ENCODE data around the gene POLR2A. TPM values are rescaled to one million over a fixed set of nuclear protein-coding genes. Genes with fewer than 3 reads are reported as not detected.

Gene POLR2A
- total and polyA plus RNA-seq, 2 of the 13 experiments (the other 11 are each of a cell fraction or from before 2014, with no cell fraction given) = 17.8 to 18.3 TPM

GRCh38 chr17:7460850-7461660 is 23.1 kb upstream of the POLR2A start (continued):
- TF ChIP-seq ARID5B (CRISPR knock-in tag; IDR thresholded peaks at IDR 0.05) = no peak

GRCh38 chr17:7462474-7463371 is 21.4 kb upstream of the POLR2A start:
- BruUV-seq (replicated peaks) = no TSS peak
- in situ Hi-C loops (cut with HindIII; ENCODE audit: extremely low pct_ligation_motif_present, low pct_unique_long_range_greater_than_20kb) (no loop called here), intact Hi-C loops (cut with micrococcal nuclease; ENCODE audit: unreplicated experiment) (no loop called here)
- no peak overlapping the region for H3K4me2 ChIP-seq (ENCODE audit: low read depth, low read length)
- TF ChIP-seq AGO2 (optimal IDR thresholded peaks at IDR 0.05; ENCODE audit: low read depth, low read length) (peak; percentile 57), POLR2AphosphoS2 (IDR thresholded peaks at IDR 0.05; ENCODE audit: low read depth, low read length) (no peak), ZNF446 (CRISPR knock-in tag; IDR thresholded peaks at IDR 0.05) (no peak), HIC2 (CRISPR knock-in tag; IDR thresholded peaks at IDR 0.05; ENCODE audit: low read depth) (no peak), ZNF225 (CRISPR knock-in tag; IDR thresholded peaks at IDR 0.05) (no peak), ZNF263 (CRISPR knock-in tag; IDR thresholded peaks at IDR 0.05) (peak; percentile 47; the same call in 1 of the 2 replicates), ZKSCAN1 (IDR thresholded peaks at IDR 0.05; ENCODE audit: low read length) (no peak), RBM22 (optimal IDR thresholded peaks at IDR 0.05; ENCODE audit: low read length) (peak; percentile 65), ZBTB38 (CRISPR knock-in tag; IDR thresholded peaks at IDR 0.05) (0 out of 2 replicates have a peak, but pooled peaks have one; percentile 43), ZNF747 (CRISPR knock-in tag; IDR thresholded peaks at IDR 0.05; ENCODE audit: borderline replicate concordance) (no peak), HNRNPL (IDR thresholded peaks at IDR 0.05; ENCODE audit: low read depth, low read length) (0 out of 2 replicates have a peak, but pooled peaks have one; percentile 32), CHCHD3 (CRISPR knock-in tag; IDR thresholded peaks at IDR 0.05) (no peak), KDM3A (CRISPR knock-in tag; IDR thresholded peaks at IDR 0.05; ENCODE audit: low read depth) (no peak), HMG20A (CRISPR knock-in tag; IDR thresholded peaks at IDR 0.05; ENCODE audit: borderline replicate concordance) (no peak), FOXM1 (CRISPR knock-in tag; IDR thresholded peaks at IDR 0.05) (no peak)
- H4K20me1 ChIP-seq (ENCODE audit: insufficient read depth, low read length) = peaks cover 5% of the 10 kb centered on the region; the same call in 1 of the 2 replicates
- no peak overlapping the region for H3K27ac ChIP-seq (ENCODE audit: extremely low read length, insufficient read depth, low read length)
- CTCF ChIA-PET (ENCODE audit: low intra/inter-chr PET ratio, low total read pairs) = no interaction called here
- no peaks in the 10 kb centered on the region for H3K27me3 ChIP-seq (ENCODE audit: control insufficient read depth in 1 of 2, insufficient read depth in 2 of 2, low read length in 2 of 2)
- ATAC-seq (peak; percentile 15; the same call in 2 of the 3 replicates), FAIRE-seq (no peak), DNase-seq (ENCODE audit: low spot score) (no peak)
- WGBS (ENCODE audit: low lambda C conversion rate) = 98% methylated on average over 26 of the region's 44 CpGs
- H3K79me2 ChIP-seq (ENCODE audit: insufficient read depth, low read length) = no peaks in the 10 kb centered on the region
- H3K4me3 ChIP-seq (replicated peaks in 1 of 3; ENCODE audit: insufficient read depth in 1 of 3, low read depth in 2 of 3, low read length in 3 of 3) = no peak overlapping the region
- peaks cover 0 to 2% of the 10 kb centered on the region in 2 experiments; a peak in 3 of 5 replicates for H3K36me3 ChIP-seq (replicated peaks in 1 of 2; ENCODE audit: control insufficient read depth in 1 of 2, insufficient read depth in 2 of 2, low read length in 2 of 2)
- H3K9ac ChIP-seq (ENCODE audit: insufficient read depth, low read depth, low read length) = no peak overlapping the region
- peaks cover 7% of the 10 kb centered on the region; the same call in 1 of the 2 replicates for H3K4me1 ChIP-seq (ENCODE audit: insufficient read depth, low read length)
- no peaks in the 10 kb centered on the region for H3K9me3 ChIP-seq (ENCODE audit: low read length)
- POLR2A ChIA-PET = no interaction called here
- no peak overlapping the region for H2AFZ ChIP-seq (ENCODE audit: low read length)

Data from HepG2 (cell line).